ENCODE results near the gene FAM167B.
"Not testable (repeated sequence)": the region's sequence is repeated elsewhere in the genome, so short reads cannot be mapped to it uniquely, and the experiment has no call there.

FAM167B gene

DNA sequence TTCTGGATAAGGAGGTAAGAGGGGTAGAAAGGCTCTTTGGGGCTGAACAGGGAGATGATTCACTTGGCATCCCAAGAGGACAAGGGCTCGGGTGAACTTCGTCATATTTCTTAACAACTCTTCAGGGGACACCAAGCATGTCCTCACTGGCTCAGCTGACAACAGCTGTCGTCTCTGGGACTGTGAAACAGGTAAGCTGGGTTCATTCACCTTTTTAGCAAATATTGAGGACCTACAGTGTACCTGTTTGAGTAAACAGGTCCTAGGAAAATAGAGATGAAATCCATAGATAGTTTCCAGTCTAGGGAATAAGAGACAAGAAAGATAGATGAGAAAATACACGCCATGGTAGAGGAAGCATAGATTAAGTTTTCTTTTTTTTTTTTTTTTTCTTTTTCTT lies 22.7 kb upstream of the FAM167B start:
- no peak for DNase-seq

DNA sequence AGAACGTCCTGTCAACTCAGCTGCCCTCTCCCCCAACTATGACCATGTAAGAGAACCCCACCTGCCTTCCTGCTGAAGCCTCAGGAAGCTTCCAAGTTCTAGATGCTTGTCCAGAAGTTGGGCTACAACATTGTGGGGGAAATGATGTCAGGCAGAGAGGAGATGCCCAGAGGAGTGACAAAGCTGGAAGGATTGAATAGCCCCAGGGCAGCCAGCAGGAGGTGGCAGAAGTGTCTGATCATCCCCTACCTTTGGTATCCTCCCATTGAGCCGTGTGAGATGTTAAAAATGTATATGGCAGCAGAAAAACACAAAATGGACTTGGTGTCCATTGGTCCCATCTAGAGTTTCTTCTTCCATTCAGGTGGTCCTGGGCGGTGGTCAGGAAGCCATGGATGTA lies 18.3 kb upstream of the FAM167B start:
- no peak for DNase-seq

DNA sequence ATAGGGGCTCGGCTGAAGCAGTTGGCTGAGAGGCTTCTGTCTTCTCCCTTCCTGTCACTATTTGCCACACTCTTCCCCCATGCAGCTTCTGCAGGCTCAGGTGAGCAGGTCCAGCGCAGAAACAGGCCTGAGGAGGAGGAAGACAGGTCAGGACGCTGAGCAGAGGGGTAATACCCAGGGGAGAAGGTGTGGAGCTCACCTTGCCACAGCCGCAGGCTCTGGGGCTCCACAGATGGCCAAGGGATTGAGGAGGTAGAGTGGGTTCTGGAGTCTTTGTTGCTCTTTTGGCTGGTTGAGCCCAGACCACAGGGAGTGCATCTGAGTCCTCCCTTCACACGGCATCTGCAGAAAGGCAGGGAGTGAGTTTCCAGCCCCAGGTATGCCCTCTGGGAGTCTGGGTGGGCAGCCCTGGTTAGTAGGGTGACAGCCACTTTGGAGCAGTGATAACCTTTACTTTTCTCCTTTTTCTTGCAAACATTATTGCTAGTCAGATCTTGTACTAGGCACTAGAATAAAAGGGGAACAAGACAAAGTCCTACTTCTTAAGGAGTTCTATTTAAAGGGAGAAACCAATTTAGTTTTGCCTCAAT lies 15.1 kb upstream of the FAM167B start:
- DNase-seq = no peak

DNA sequence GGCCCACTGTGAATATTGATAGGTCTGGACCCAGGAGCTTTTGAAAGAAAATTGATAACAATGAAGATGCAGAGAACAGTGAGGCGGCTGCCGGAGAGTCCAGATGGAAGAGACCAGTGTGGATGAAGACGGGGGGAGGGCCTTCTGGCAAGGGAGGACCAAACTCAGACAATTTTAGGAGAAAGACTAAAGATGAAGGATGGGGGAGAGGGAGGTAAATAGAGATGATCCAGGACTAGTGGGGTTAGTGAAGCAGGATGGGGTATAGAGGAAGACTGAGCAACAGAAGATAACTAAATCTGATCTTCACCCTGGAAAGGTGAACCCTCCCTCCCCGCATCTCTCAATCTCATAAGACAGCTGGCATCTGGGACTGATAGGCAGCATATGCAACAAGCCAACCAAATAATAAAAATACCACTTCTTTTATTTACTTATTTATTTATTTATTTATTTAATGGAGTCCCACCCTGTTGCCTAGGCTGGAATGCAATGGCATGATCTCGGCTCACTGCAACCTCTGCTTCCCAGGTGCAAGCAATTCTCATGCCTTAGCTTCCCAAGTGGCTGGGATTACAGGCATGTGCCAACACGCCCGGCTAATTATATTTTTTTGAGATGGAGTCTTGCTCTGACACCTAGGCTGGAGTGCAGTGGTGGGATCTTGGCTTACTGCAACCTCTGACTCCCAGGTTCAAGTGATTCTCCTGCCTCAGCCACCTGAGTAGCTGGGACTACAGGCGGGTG lies 14.3 kb upstream of the FAM167B start:
- DNase-seq = no peak

DNA sequence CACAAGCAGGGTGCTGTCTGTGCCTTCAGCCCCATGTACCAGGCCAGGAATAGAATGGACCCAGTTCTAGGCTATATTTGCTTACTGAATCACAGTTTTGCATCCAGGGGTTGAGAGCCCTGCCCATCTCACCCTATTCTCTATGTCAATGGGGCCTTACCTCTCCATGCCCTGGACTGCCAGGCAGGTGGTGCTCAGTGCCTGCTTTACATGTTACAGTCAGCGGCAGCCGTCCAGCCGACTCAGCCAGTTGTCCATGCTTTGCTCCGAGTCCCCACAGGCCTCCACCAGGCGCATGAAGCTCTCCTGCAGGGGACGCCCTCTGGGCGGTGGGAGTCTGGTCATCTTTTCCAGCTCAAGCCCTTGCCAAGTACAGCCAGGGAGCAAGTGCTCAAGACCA lies 12.2 kb upstream of the FAM167B start:
- no peak for DNase-seq

DNA sequence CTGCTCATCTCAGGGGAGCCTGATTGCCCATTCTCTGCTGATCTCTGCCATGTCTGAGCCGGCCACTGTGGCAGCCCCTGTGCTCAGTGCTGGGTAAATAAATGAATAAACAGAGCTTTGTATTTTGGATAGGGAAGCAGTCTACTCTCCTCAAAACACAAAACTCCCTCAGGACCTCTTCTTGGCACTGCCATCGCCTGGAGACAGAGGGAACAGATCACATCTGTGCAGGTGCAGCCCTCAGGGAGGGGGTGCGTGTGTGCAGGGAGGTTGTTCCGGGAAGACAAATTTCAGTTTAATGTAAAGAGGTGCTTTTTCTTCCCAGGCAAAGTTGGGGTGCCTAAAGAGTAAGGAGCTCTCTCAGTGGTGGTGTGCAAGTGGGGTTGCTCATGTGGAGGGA lies 7.7 kb upstream of the FAM167B start:
- no peak for DNase-seq

DNA sequence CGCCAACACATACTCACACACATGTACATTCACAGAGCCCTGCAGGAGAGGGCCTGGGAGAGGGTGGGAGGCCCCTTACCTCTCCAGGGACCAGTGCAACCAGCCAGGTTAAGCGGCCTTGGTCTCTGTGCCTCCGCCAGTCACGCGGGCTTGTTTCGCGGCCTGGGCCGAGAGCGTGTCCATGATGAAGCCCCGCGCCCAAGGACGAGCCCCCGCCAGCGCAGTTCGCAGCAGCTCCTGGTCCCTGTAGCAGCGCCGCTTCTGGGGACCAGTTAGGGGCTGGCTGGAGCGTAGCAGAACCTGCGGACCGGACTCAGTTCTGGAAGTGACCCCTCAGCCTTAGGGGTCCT lies 7.3 kb upstream of the FAM167B start:
- no peak for DNase-seq

DNA sequence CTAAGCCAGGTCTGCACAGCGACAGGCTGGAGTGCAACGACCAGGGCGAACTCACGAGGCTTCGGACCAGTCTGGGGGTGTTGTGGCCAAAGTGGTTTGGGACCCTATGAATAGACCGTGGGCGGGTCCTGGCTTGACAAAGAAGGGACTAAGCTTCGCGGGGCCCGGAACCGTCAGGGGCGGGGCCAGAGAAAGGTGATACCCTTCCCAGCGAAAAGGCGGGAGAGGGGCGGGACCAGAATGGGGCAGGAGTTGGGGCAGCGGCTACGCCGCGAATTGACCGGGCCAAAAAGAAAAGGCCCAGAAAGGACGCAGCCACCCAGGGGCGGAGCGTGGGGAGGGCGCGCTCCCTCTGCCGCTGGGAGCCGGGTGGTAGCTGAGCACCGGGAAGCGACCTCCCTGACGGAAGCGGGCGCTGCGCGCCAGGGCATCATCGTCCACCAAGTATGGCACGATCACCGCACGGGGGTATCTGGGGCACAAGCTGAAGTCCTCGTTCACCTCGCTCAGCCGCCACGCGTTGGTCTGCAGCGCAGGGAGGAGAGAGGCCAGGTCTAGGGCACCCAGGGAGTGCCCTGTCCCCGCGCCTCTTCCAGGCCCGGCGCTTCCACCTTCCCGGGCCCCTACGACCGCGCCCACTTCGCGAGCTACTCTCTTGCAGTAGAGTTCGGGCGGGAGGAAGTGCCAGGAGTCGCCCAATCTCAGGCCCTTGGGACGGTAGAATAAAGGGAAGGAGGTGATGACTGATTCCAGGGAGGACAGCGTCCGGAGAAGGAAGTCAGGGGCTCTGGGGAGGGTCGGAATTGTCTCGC lies 6.7 kb upstream of the FAM167B start:
- peak in 1 of 2 experiments; percentile 45 for DNase-seq

DNA sequence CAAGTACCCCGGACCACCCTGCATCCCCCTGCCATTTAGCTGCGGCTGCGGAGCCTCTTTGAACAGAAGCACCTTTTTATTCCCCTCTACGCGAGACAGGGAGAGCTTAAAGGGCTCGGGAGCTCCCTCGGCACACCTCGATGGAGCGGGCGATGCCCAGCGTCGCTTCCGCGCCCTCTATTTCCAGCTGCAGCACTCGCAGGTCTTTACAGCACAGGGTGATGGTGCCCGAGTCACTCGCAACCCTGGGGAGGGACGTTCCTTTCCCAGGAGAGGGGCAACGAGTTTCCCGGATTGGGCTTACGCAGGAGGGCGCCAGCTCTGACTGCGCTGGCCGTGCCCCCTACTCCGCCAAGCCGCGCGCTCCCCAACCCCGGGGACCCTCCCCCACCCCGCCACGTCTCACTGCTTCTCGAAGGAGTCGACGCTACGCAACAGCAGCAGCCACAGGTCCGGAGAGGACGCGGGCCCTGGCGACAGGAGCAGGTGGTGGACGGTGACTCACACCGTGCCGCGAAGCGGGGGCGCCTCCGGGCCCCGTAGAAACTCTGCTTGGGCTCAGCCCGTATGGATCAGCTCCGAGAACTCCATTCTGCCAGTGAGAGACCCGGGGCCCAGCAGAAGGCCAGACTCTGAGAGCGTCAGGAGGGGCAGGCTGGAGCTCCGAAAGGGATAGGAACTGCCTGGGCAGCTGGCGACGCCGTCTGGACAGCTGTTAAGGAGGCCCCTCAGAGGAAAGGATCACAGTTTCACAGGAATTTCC lies 5.8 kb upstream of the FAM167B start:
- DNase-seq = no peak

DNA sequence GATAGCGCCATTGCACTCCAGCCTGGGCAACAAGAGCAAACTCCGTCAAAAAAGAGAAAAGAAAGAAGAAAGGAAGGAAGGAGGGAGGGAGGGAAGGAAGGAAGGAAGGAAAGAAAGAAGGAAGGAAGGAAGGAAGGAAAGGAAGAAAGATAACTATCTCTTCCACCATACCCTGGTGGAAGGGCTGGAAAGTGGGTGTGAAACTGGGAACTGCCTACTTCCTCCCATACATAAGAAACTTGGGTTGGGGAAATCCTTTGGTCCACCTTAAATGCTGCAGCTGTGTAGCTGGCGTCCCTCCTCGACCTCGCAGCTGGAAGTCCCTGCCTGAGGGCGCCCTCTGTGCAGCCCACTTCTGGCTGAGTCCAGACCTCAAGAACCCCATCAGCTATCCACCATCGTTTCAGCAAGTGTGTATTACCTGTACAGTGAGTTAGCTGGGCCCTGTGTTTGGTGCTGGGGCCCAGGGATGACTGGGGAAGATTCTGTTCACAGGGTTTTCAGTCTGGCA lies 4.6 kb upstream of the FAM167B start:
- DNase-seq = no peak

DNA sequence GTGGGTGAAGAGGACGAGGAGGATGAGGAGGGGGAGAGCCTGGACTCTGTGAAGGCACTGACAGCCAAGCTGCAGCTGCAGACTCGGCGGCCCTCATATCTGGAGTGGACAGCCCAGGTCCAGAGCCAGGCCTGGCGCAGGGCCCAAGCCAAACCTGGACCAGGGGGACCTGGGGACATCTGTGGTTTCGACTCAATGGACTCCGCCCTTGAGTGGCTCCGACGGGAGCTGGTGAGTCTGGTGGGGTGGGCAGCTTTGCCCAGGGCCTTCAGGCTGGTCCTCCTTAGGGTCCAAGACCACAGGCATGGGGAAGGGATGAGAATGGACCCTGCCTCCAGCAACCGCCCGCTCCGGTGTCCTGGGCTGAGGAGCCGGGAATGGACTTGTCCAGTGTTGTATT lies 430 bp downstream of the FAM167B start:
- no peak for DNase-seq

DNA sequence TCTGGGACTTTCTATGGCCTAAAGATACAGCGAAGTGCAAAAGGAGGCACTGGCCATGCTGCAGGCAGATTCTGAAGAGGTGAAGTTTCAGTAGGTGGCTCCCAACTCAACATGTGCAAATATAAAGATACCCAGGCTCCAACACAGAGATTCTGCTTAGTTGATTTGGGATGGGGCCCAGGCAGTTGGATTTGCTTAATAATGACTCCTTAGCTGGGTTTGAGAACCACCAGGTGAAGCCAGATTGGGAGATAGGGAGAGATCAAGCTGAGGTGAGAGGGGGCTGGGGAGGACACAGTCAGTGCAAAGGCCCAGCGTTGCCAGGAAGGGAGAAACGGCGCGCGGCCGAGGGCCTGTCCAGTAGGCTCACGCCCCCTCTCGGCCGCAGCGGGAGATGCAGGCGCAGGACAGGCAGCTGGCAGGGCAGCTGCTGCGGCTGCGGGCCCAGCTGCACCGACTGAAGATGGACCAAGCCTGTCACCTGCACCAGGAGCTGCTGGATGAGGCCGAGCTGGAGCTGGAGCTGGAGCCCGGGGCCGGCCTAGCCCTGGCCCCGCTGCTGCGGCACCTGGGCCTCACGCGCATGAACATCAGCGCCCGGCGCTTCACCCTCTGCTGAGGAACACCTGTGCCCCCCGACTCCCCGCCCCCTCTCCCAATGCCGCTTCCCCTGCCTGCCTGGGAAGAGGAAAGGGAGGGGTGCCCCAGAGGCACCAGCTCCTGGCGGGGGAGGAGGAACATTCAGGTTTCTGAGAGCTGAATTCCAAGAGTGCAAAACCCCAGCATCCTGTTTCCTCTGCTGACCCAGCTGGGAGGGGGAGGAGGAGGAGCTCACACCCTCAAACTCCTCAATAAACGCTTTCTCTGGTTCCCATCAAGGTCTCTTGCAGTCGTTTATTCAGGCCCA lies 1.2 kb downstream of the FAM167B start:
- peak; percentile 60 to 78 for DNase-seq

DNA sequence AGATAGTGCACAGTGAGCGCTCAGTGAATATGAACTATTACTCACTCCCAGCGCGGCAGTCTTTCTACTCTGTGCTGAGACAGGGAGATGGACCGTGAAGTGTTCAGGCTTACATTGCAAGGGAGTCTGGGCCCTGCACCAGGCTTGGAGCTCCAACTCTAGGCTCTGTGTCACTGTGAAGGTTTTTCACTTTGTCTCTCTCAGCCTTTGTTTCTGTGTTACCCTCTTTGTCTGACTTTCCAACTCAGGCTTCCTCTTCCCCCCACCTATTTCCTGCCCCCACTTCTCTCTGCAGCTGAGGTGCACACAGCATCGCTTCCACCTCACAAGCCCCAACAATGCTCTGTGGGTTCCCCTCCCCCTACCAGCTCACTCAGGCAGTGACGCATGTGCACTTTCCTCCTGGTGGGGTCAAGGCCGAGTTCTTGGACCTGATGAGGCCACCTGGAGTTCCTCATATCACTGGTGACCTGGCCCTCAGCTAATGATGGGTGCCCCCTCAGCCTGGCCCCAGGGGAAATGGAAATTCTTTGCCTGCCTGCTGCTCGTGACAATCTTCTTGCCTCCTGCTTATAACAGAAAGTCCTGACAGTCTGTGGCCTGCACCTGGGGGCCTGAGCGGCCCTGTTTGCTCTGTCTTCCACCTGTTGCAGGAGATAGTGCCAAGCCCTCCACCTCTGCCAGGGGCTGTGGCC lies 3.0 kb downstream of the FAM167B start:
- DNase-seq = peak; percentile 65 to 82

DNA sequence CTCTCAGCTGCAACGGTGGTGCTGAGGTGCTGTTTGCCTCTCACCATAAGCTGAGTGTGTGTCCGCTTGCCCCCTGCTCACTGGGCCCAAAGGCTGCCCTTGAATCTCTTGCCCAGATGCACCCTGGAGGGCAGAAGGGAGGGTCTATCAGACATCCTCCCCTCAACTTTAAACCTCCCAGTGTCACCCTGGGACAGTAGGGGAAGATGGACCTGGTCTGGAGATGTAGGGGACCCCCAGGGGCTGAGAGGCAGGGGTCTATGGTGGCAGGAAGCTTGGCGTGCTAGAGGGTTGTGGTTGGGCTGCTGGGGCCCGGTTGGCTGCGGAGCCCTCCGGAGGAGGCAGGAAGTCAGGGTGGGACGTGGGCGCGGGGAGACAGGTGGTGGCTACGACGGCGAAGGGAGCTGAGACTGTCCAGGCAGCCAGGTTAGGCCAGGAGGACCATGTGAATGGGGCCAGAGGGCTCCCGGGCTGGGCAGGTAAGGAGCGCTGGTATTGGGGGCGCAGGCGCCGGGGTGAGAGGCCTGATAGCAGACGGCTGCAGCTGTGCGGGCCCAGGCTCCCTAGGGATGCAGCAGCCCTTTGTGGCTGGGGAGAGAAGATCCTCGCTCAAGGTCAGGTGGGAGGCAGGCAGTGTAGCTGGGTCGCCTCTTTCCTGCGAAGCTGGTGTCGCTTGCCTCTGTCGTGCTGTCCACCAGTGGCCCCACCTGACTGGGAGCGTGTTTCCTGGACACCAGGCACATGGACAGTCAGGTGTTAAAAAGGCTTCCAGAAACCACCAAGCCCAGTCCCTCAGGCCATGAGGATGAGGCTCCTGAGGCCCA lies 4.1 kb downstream of the FAM167B start, which contains the start of gene LCK:
TSS of gene LCK (plus strand) at position 373 of the 824 bp plus-strand sequence. CDS start 23,065 bp downstream, outside the sequence.
- peak; percentile 68 to 69 for DNase-seq

DNA sequence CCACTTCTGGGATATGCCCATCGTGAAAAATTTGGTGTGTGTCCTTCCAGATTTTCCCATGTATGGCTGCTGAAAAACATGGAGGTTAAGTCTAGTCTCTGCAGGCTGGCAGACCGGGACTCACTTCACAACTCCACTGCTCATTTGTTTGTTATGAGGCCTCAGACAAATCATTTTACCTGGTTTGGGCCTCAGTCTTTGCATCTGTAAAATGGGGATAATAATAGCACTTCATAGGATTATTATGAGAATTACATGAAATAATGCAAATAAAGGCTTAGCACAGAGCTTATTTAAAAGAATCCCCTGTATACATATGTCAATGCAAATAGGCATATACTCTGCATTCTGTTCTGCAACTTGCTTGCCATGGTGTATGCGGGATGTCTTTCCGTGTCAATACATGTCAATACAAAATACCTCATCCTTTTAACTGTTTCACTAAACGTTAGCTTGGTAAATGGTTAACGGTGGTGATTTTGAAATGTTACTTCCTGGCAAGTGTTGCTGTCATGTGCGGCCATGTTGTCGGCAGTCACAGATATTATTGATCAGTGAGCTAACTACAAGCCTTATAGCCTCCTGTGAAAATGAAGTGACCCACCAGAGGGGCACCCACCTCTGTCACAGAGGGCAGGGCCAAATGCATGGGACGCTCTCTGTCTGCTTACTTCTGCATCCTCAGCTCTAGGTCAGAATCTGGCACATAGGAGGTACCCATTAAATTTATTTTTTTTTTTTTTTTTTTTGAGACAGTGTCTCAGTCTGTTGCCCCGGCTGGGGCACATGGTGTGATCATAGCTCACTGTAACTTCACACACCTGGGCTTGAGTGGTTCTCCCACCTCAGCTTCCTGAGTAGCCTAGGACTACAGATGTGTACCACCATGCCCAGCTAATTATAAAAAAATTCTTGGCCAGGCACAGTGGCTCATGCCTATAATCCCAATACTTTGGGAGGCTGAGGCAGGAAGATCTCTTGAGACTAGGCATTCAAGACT lies 8.3 kb downstream of the FAM167B start:
- no peak for DNase-seq

DNA sequence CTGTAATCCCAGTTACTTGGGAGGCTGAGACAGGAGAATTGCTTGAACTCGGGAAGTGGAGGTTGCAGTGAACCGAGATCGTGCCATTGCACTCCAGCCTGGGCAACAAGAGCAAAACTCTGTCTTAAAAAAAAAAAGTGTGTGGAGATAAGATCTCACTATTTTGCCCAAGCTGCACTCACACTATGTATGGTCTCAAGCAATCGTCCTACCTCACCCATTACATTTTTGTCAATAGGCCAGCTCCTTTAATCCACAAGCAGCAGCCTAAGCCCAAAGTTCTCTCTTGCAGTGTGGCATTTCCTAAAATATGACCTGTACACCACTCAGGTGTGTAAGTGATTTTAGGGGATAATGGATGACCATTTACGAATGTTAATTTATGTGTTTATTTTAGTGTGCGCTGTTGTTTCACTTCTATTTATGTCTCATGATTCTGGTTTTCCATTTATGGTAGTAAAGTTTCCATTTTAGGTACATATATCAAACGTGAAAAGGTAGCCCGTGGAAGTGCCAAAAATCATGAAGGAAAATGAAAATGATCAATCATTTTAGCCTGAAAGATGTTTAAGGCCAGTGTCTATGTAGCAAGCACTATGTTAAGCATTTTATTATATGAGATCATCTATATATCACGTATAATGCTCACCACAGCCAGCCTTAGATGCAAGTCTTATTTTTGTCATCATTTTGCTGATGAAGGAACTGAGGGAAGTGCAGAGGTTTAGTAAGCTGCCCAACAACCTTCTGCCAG lies 9.6 kb downstream of the FAM167B start:
- DNase-seq = no peak

DNA sequence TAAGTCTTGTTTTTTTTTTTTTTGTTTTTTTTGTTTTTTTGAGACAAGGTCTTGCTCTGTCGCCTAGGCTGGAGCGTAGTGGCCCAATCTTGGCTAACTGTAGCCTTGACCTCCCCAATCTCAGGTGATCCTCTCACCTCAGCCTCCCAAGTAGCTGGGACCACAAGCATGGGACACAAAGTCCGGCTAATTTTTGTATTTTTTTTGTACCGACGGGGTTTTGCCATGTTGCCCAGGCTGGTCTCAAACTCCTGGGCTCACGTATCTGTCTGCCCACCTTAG lies 10.1 kb downstream of the FAM167B start:
- no peak for DNase-seq

DNA sequence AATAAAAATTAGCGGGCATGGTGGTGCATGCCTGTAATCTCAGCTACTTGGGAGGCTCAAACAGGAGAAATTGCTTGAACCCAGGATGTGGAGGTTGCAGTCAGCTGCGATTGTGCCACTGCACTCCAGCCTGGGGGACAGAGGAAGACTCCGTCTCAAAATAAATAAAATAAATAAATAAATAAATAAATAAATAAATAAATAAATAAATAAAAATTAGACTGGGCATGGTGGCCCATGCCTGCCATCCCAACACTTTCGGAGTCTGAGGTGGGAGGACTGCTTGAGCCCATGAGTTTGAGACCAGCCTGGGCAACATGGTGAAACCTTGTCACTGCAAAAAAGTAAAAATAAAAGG lies 16.2 kb downstream of the FAM167B start:
- not testable (repeated sequence) for DNase-seq

DNA sequence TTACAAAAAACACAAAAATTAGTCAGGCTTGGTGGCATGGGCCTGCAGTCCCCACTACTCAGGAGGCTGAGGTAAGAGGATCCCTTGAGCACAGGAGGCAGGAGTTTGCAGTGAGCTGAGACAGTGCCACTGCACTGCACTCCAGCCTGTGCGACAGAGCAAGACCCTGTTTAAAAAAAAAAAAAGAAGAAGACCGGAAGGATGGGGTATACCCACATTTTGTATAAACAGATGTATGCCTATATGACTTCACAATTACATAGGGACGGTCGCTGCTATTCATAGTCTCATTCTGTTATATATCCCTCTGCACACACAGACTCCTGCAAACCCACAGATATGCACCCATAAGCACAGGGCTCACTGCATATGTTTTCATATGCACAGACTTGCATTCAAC lies 16.7 kb downstream of the FAM167B start:
- DNase-seq = no peak

All from stimulated activated CD4-positive, alpha-beta T cell treated with anti-CD3 and anti-CD28 coated beads, Interleukin-4, amount 100 ng/mL, for 4 hours (primary cell).